DND-41 (cell line): ENCODE measurements around the gene SLFN11.
"Not testable (repeated sequence)": the region's sequence is repeated elsewhere in the genome, so short reads cannot be mapped to it uniquely, and the experiment has no call there.

Source experiments
- ATAC-seq: fragments of 200-7000 bp; cut with Tn5 transposase; 3 replicates; pipeline ENCODE4 v1.9.1; 2021; ENCODE audit warnings: low read depth; ENCODE audit not compliant: insufficient read depth
- DNase-seq: peaks from one replicate; pipeline ENCODE4 v3.0.0-alpha.2; 2020
- H2AFZ ChIP-seq: 2 replicates; pipeline ENCODE4 v1.6.0; 2012; ENCODE audit warnings: low read depth, low read length
- H3K27ac ChIP-seq: 2 replicates; pipeline ENCODE4 v1.5.1; 2012; ENCODE audit warnings: low read length, inconsistent platforms
- H3K27me3 ChIP-seq: fragments of 200-600 bp; sonication (generic); 2 replicates; pipeline ENCODE4 v1.6.0; 2012; ENCODE audit warnings: low read length, mild to moderate bottlenecking, inconsistent platforms; ENCODE audit not compliant: insufficient read depth, poor library complexity
- H3K36me3 ChIP-seq: 2 replicates; pipeline ENCODE4 v1.5.1; 2012; ENCODE audit warnings: low read length, inconsistent platforms; ENCODE audit not compliant: insufficient read depth
- H3K4me1 ChIP-seq: 2 replicates; pipeline ENCODE4 v1.5.1; 2012; ENCODE audit warnings: mild to moderate bottlenecking, low read length; ENCODE audit not compliant: insufficient read depth
- H3K4me2 ChIP-seq: 2 replicates; pipeline ENCODE4 v1.6.0; 2012; ENCODE audit warnings: mild to moderate bottlenecking, moderate library complexity, low read length, inconsistent platforms; ENCODE audit not compliant: insufficient read depth
- H3K4me3 ChIP-seq, 2 experiments: fragments of 200-600 bp in 1 of 2; shearing (Covaris generic) in 1 of 2; 2 replicates each; pipeline ENCODE4 v1.5.1; 2012 to 2016; ENCODE audit warnings: inconsistent platforms in 2 of 2, low read length in 2 of 2, mild to moderate bottlenecking in 2 of 2, low read depth in 1 of 2, moderate library complexity in 1 of 2
- H3K79me2 ChIP-seq: 2 replicates; pipeline ENCODE4 v1.6.0; 2012; ENCODE audit warnings: low read length, inconsistent platforms; ENCODE audit not compliant: insufficient read depth
- H3K9ac ChIP-seq: 2 replicates; pipeline ENCODE4 v1.6.0; 2012; ENCODE audit warnings: low read depth, mild to moderate bottlenecking, inconsistent platforms, low read length, moderate library complexity
- H3K9me3 ChIP-seq: 2 replicates; pipeline ENCODE4 v1.5.1; 2012; ENCODE audit warnings: low read length, moderate library complexity, mild to moderate bottlenecking, inconsistent platforms; ENCODE audit not compliant: insufficient read depth, severe bottlenecking
- H4K20me1 ChIP-seq: 2 replicates; pipeline ENCODE4 v1.6.0; 2012; ENCODE audit warnings: low read length; ENCODE audit not compliant: insufficient read depth
- CTCF ChIP-seq: IDR thresholded peaks from 2 replicates; pipeline ENCODE4 v1.5.1; 2012; ENCODE audit warnings: borderline replicate concordance, low read length, moderate library complexity, mild to moderate bottlenecking; ENCODE audit not compliant: poor library complexity, severe bottlenecking; ENCODE audit errors: extremely low read depth
- EZH2 ChIP-seq: IDR thresholded peaks from 3 replicates; pipeline ENCODE4 v1.6.1; 2012; ENCODE audit warnings: borderline replicate concordance, low read depth, mild to moderate bottlenecking, moderate library complexity, low read length, inconsistent platforms; ENCODE audit not compliant: severe bottlenecking

SLFN11 gene

GRCh38 chr17:35313875-35314409 lies 59.5 kb downstream of the SLFN11 start:
- no peak overlapping the region for H3K9ac ChIP-seq
- no peak for DNase-seq
- H3K4me2 ChIP-seq, result no peak overlapping the region
- H3K27me3 ChIP-seq, result no peaks in the 10 kb centered on the region
- H4K20me1 ChIP-seq, result no peaks in the 10 kb centered on the region
- H2AFZ ChIP-seq, result no peak overlapping the region
- peaks cover 16% of the 10 kb centered on the region for H3K4me1 ChIP-seq
- TF ChIP-seq EZH2 (no peak), CTCF (no peak)
- no peak overlapping the region for H3K4me3 ChIP-seq
- no peak for ATAC-seq
- H3K27ac ChIP-seq, result no peak overlapping the region
- H3K79me2 ChIP-seq, result no peaks in the 10 kb centered on the region
- H3K36me3 ChIP-seq, result no peaks in the 10 kb centered on the region
- H3K9me3 ChIP-seq, result no peaks in the 10 kb centered on the region

GRCh38 chr17:35312790-35313711 lies 60.4 kb downstream of the SLFN11 start:
- ATAC-seq, result peak; percentile 92
- Histone ChIP-seq H2AFZ (peak overlapping the region; percentile 58), H3K9me3 (no peaks in the 10 kb centered on the region), H3K36me3 (no peaks in the 10 kb centered on the region), H4K20me1 (no peaks in the 10 kb centered on the region), H3K4me1 (peaks cover 16% of the 10 kb centered on the region), H3K4me2 (peak overlapping the region; percentile 52), H3K27ac (peak overlapping the region; percentile 68), H3K4me3 (0 out of 4 replicates have a peak overlapping the region, but pooled peaks of 1 of the 2 experiments have one; percentile 11), H3K9ac (peak overlapping the region; percentile 24; the same call in 1 of the 2 replicates), H3K27me3 (no peaks in the 10 kb centered on the region), H3K79me2 (no peaks in the 10 kb centered on the region)
- peak; percentile 77 for DNase-seq
- TF ChIP-seq EZH2 (no peak), CTCF (peak; percentile 95)

- H3K9ac ChIP-seq, result no peak overlapping the region
- TF ChIP-seq EZH2, result no peak
- TF ChIP-seq CTCF, result no peak
- no peaks in the 10 kb centered on the region for H3K27me3 ChIP-seq
- no peak overlapping the region for H3K4me3 ChIP-seq
- no peaks in the 10 kb centered on the region for H3K79me2 ChIP-seq
- H4K20me1 ChIP-seq, result no peaks in the 10 kb centered on the region
- peaks cover 16% of the 10 kb centered on the region for H3K4me1 ChIP-seq
- no peak overlapping the region; the same call in 1 of the 2 replicates for H2AFZ ChIP-seq
- H3K9me3 ChIP-seq, result no peaks in the 10 kb centered on the region
- no peaks in the 10 kb centered on the region for H3K36me3 ChIP-seq
- no peak overlapping the region for H3K4me2 ChIP-seq
- DNase-seq (no peak), ATAC-seq (no peak)
- 0 out of 2 replicates have a peak overlapping the region, but pooled peaks have one; percentile 23 for H3K27ac ChIP-seq
These were observed 61.1 kb downstream of the SLFN11 start for GRCh38 chr17:35312346-35312745.

- not testable (repeated sequence) for DNase-seq, H3K4me3 ChIP-seq, ATAC-seq, H3K27ac ChIP-seq, H2AFZ ChIP-seq, H3K4me2 ChIP-seq, H3K9me3 ChIP-seq, H3K27me3 ChIP-seq, H4K20me1 ChIP-seq, H3K9ac ChIP-seq, H3K36me3 ChIP-seq, H3K79me2 ChIP-seq
- H3K4me1 ChIP-seq, result peaks cover 16% of the 10 kb centered on the region
These were observed 64.1 kb downstream of the SLFN11 start for GRCh38 chr17:35309345-35309744.
